SW 1271 (cell line): ENCODE measurements around the gene ING2.
"Not testable (repeated sequence)": the region's sequence is repeated elsewhere in the genome, so short reads cannot be mapped to it uniquely, and the experiment has no call there.

ENCODE experiments used
- DNase-seq, 2 experiments: peaks; one replicate each; lab custom pipeline; 2025; lab: John Stamatoyannopoulos, UW

Gene ING2

GRCh38 chr4:183504930-183505610 is at the start of gene ING2:
TSS of gene ING2 (plus strand) at chr4:183505058. CDS start at chr4:183505196, 138 bp downstream.
- DNase-seq: peak; percentile 55 to 73

GRCh38 chr4:183455431-183456195 is 49.2 kb upstream of the ING2 start:
- DNase-seq: no peak

GRCh38 chr4:183458005-183458404 is 46.9 kb upstream of the ING2 start:
- no peak for DNase-seq

- DNase-seq: not testable (repeated sequence)
Observed at GRCh38 chr4:183463903-183464619, 40.8 kb upstream of the ING2 start.

- not testable (repeated sequence) for DNase-seq
Observed at GRCh38 chr4:183465879-183466278, 39.0 kb upstream of the ING2 start.

GRCh38 chr4:183467246-183467645 is 37.6 kb upstream of the ING2 start:
- no peak for DNase-seq

- no peak for DNase-seq
Observed at GRCh38 chr4:183468210-183469095, 36.4 kb upstream of the ING2 start.

- DNase-seq: no peak
Observed at GRCh38 chr4:183469285-183469684, 35.6 kb upstream of the ING2 start.

- no peak for DNase-seq
Observed at GRCh38 chr4:183469936-183470335, 34.9 kb upstream of the ING2 start.

- DNase-seq: no peak
Observed at GRCh38 chr4:183470821-183471220, 34.0 kb upstream of the ING2 start.

GRCh38 chr4:183471946-183472708 is 32.7 kb upstream of the ING2 start:
- DNase-seq: peak in 1 of 2 experiments; percentile 40

- DNase-seq: no peak
Observed at GRCh38 chr4:183478123-183478522, 26.7 kb upstream of the ING2 start.

GRCh38 chr4:183478926-183479325 is 25.9 kb upstream of the ING2 start:
- DNase-seq: no peak

GRCh38 chr4:183482515-183483095 is 22.3 kb upstream of the ING2 start:
- not testable (repeated sequence) for DNase-seq

GRCh38 chr4:183483997-183484396 is 20.9 kb upstream of the ING2 start:
- no peak for DNase-seq

GRCh38 chr4:183485411-183486160 is 19.3 kb upstream of the ING2 start:
- no peak for DNase-seq

GRCh38 chr4:183492791-183493222 is 12.1 kb upstream of the ING2 start:
- peak; percentile 11 to 65 for DNase-seq

- DNase-seq: no peak
Observed at GRCh38 chr4:183493246-183493645, 11.6 kb upstream of the ING2 start.

GRCh38 chr4:183495184-183495583 is 9.7 kb upstream of the ING2 start:
- no peak for DNase-seq

- DNase-seq: no peak
Observed at GRCh38 chr4:183499389-183499788, 5.5 kb upstream of the ING2 start.
